Mammary epithelial cell (primary cell): ENCODE data around the gene NRG3.

Source experiments
- EZH2 ChIP-seq: IDR thresholded peaks from 2 replicates; pipeline ENCODE4 v1.6.1; 2012; ENCODE audit warnings: low read length, inconsistent platforms, borderline replicate concordance
- TF ChIP-seq, protein P1 (sequence below), 2 donors: IDR thresholded peaks in 1 of 2; conservative IDR thresholded peaks in 1 of 2; 2 replicates each; pipeline ENCODE4 v1.5.1; 2011 to 2012; ENCODE audit warnings: inconsistent platforms in 2 of 2, low read length in 2 of 2, mild to moderate bottlenecking in 2 of 2, control low read depth in 1 of 2, low read depth in 1 of 2; ENCODE audit not compliant: insufficient read depth in 1 of 2; ENCODE audit errors: extremely low read depth in 1 of 2

- TF ChIP-seq, protein P1, sequence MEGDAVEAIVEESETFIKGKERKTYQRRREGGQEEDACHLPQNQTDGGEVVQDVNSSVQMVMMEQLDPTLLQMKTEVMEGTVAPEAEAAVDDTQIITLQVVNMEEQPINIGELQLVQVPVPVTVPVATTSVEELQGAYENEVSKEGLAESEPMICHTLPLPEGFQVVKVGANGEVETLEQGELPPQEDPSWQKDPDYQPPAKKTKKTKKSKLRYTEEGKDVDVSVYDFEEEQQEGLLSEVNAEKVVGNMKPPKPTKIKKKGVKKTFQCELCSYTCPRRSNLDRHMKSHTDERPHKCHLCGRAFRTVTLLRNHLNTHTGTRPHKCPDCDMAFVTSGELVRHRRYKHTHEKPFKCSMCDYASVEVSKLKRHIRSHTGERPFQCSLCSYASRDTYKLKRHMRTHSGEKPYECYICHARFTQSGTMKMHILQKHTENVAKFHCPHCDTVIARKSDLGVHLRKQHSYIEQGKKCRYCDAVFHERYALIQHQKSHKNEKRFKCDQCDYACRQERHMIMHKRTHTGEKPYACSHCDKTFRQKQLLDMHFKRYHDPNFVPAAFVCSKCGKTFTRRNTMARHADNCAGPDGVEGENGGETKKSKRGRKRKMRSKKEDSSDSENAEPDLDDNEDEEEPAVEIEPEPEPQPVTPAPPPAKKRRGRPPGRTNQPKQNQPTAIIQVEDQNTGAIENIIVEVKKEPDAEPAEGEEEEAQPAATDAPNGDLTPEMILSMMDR (conservative IDR thresholded peaks at IDR 0.05 in 1 of 2, IDR thresholded peaks at IDR 0.05 in 1 of 2; ENCODE audit: extremely low read depth in 1 of 2, insufficient read depth in 1 of 2, low read depth in 1 of 2, low read length in 2 of 2) = no peak
- no peak for TF ChIP-seq EZH2
Observed at GRCh38 chr10:82084496-82084895, 209.5 kb downstream of the NRG3 start.
